HuH-7.5 (cell line): ENCODE results near the gene KRT71.
"Not testable (repeated sequence)": the region's sequence is repeated elsewhere in the genome, so short reads cannot be mapped to it uniquely, and the experiment has no call there.

Experiments used
- DNase-seq: peaks from one replicate; pipeline ENCODE4 v3.0.0; 2011; ENCODE audit warnings: low spot score

Gene KRT71

DNA sequence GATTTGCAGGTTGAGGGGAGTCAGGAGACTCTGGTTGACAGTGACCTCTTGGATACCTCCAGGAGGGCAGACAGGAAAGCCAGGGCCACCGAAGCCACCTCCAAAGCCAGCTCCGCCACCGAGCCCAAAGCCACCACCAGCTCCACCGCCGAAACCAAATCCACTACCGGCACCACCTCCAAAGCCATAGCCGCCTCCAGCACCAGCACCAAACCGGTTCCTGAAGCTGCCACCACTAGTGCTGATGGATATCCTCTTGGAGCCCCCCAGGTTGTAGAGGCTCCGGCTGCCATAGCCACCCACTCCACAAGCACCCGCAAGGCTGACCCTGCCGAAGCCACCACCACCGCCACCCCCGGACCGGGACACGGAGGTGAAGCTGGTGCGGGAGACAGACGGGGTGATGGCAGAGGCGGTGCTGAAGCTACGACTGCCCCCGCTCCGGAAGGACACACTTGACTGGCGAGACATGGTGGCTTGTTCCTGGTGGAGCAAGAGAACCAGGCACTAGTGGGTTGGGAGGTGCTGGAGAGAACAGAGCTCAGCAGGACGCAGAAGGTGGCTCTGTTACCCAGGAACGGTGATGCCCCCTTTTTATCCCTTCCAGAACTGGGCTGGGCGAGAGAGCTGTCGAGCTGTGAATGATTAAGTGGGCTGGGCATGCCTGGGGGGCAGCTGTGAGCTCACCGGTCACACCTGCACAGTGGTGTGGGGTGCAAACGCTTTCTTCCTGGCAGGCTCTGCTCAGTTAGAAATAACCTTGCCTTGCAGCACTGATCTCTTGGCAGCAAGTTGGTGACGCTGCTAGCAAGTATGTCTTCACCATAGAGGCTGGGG, 32.9 kb downstream of the KRT71 start, which contains the start of gene KRT5:
TSS of gene KRT5 (minus strand) at position 569 of the 837 bp plus-strand sequence. CDS start at position 471, 98 bp downstream.
- DNase-seq, result no peak

DNA sequence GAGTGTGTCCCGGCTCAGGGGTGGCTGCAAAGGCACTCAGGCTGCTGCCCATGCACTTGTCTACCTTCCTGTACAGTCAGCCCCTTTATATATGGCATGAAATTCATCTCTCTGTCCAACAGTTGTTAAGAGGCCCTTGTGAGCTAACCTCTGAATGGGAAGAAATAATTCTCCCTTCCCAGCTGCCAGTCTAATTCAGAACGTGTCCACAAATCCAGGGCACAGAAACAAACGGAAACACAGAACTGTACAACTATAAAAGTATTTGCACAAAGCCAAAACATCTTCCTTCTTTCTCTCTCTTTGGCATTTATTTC, 33.6 kb downstream of the KRT71 start:
- DNase-seq, result no peak

DNA sequence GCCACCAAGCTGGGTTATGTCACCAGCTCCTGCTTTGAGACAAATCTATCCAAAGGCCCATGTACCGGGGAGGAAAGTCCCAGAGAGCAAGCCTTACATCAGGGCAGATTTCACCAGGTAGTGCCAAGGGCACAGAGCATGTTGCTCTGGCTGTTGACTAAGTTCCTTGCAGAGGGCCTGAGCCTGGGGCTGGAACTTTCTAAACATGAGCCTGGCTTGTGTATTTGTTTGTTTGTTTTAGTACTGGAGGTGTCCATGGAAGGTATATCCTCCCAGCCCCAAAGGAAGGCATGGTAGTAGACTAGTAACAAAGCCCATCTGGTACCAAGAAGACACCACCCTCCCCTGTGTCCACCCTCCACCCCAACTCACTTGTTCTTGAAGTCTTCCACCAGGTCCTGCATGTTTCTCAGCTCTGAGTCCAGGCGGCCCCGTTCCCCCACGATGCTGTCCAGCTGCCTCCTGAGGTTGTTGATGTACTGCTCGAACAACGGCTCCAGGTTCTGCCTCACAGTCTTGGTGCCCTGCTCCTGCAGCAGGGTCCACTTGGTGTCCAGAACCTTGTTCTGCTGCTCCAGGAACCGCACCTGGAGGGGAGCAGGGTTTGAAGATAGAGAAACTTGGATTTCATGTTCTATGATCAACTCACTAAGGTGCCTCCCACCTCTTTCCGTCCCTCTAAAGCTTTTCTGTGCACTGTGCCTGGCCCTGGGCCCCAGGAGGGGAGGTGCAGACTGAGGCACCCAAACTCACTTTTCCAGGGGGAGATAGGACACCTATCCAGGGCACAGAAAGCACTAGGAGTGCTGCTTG, 34.2 kb downstream of the KRT71 start:
- no peak for DNase-seq

DNA sequence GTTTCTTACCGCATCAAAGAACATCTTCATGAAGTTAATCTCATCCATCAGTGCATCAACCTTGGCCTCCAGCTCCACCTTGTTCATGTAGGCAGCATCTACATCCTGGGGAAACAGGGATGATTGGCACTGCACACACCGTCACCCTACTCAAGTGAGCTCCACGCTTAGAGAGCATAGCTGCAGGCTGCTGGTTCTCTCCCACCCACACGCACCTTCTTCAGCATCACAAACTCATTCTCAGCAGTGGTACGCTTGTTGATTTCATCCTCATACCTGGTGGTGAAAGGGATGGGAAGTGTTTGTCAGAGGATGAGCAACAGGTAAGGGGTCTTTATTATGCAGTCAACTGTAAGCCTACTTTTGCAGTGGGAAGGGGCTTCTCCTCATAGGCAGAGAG, 35.1 kb downstream of the KRT71 start:
- no peak for DNase-seq

DNA sequence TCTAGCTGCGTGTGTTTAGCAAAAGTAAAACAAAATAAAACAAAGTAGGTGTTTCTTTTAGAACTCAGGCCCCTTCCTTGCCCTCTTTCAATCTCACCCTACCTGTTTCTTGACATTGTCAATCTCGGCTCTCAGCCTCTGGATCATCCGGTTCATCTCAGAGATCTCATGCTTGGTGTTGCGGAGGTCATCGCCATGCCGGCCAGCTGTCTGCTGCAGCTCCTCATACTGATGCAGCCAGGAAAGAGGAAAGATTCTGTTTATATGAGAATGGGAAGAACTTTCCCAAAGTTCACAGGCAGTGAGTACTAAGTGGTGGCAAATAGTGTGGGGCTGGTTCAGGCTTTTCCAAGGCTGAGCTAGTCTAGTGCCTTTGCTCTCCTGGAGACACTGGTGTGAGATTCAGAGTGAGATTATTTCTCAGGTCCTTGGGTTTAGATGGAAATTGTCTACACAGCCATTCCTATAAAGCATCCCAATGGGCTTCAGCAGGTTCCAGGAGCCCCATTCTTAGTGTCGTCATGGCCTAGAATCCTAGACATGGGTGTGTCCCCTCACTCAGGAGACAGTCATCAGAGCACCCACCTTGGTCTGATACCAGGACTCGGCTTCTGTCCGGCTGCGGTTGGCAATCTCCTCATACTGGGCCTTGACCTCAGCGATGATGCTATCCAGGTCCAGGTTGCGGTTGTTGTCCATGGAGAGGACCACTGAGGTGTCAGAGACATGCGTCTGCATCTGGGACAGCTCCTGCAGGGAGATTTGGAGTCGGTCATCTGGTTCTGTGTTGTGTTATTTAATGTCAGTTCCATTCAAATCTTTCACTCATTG, 35.7 kb downstream of the KRT71 start:
- DNase-seq, result no peak

DNA sequence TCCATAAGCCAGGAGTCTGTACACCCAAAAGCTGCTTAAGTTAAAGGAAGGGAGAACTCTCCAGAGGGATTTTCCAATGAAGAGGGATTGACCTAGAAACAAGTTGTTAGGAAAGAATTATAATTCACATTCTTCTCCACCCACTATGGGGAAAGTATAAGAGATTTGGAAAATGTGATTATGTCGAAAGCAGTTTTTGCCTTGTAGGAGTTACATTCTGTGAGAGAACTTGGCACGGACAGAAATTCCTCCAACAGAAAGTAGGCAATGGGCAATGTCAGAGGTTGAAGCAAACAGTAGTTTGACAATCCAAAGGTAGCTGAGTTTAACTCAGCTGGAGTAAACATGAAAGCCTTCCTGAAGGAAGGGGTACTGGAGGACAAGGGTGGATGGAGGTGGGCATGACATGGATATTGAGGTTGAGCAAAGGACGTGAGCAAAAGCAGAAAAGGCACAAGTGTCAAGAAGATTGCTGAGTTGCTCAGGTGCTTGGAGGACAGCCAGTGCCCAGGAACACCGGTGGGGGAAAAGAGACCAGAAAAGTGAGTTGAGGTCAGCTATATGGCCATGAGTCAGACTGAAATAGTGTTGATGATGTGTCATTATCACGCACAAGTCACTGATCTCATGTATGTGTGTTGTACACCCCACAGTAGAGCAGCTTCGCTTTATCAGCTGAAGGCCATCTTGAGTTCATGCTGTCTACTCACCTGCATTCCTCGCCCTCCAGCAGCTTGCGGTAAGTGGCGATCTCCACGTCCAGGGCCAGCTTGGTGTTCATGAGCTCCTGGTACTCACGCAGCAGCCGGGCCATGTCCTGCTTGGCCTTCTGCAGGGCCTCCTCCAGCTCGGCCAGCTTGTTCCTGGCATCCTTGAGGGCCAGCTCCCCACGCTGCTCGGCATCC, 36.8 kb downstream of the KRT71 start:
- no peak for DNase-seq

DNA sequence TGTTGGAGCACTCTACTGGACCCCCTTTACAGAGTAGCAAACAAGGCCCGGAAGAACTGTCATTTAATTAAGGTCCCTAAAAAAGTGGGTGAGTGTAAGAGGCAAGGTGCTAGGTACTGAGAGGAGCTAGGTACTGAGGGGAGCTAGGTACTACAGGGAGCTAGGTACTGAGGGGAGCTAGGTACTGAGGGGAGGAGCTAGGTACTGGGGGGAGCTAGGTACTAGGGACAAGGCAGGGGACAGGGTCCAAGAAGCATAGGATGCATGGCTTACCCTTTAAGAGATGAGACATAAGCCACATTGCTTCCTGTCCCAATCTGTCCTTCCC, 37.7 kb downstream of the KRT71 start:
- no peak for DNase-seq

DNA sequence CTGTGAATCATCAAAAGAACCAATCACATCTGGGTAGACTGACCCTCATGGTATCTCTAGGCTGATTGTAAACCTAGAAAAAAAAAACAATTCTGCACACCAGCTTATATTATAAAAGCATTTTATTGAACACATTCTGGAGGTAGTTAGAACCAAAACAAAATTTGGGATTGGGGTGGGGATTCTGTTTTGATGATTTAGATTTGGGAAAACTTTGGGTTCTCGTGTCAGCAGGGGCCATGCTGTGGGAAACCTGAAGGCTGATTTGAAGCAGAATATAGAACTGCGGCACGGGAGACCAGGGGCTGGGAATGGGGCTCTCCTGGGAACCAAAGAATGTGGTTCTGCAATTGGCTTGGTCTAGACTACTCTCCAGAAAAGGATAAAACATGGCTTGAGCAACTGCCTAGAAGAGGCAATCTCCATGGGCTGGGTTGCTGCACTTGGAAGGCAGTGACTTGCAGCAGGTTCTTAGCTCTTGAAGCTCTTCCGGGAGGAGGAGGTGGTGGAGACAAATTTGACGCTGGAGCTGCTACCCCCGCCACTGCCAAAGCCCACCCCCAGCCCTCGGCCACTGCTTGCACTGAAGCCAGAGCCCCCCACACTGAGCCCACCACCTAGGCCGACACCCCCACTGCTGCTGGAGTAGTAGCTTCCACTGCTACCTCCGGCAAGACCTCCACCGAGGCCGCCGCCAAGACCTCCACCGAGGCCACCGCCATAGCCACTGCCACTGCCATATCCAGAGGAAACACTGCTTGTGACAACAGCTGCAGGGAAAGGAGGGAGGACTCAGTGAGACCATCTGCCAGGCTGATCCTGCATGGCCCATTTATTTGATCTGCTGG, 38.2 kb downstream of the KRT71 start:
- no peak for DNase-seq

DNA sequence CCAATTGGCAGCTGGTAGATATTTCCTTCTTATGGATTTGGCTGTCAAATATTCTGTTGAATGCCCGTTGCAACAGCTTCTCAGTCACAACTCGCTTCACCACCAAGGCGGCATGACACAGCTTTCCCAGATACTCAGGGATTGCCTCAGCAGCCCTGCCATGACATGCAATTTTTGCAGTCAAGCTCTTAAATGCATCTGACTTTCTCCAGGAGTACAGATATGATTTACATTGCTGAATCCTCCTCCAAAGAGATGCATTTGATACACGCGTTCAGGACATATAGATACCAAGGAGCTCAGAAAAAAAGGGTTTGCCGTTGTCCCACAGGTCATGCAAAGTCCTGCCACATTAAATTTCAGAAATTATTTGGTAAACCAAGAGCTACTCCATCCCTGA, 39.2 kb downstream of the KRT71 start:
- no peak for DNase-seq

DNA sequence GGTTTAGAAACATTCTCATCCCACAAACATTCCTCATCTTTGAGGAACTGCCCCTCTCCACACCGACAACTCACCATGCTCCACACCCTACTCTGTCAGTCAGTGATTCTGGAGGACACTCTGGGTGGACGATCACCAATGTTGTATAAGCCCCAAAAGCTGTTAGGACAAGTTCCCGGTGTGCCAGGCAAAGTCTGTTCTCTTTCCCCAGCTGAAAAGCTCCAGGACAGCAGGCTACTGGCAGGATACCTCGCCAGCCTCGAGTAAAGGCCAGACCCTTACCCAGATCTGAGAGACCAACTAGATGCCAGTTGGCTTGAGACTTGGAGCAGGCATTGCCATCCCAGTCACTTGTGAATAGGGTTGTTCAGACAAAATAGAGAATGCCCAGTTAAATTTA, 44.7 kb downstream of the KRT71 start:
- no peak for DNase-seq

DNA sequence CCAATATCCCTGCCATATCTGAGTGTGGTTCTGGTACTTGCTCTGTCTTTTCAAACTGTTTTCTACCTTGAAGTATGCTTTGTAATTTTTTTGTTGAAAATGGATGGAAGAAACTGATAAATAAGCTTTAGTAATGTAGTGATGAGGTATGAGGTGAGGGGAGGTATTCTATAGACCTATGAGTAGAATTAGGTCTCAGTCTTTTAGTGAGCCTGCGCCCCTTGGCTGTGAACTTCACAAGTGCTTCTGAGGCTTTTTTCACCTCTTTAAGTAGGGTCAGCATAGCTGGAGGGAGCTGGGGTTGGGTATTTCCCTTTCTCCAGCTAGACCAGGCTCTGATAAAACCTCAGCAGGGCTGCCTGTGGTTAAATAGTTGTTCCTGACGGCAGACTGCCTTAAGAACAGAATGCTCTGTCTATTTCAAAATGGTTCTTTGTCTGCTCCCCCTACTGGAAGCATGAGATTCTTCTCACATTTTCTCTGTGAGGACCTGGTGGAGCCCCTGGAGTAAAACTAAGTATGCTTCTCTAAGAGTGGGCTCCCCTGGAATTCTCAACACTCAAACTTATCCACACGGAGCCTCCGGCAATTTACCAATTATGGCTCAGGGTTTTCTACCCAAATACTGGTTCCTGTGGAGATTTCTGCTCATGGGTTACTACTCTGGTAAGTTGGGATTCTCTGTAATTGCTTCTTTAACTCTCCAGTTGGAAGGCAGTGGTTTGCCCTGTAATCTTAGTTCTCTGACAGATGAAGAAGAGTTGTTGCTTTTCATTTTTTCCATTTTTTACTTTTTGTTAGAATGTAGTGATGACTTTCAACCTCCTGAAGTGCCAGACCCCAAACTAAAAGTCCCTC, 45.9 kb downstream of the KRT71 start:
- DNase-seq, result peak; percentile 41

DNA sequence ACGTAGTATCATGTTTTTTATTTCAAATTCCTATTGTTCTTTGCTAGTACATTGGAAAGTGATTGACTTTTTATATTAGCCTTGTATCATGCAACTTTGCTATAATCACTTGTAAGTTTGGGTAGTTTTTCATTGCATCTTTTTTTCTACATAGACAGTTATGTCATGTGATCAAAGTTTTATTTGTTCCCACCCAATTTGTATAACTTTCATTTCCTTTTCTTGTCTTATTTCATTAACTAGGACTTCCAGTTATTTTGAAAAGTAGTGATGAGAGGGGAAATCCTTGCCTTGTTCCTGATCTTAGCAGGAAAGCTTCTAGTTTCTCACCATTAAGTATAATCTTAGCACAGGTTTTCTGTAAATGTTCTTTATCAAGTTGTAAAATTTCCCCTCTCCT, 50.1 kb downstream of the KRT71 start:
- DNase-seq, result no peak

DNA sequence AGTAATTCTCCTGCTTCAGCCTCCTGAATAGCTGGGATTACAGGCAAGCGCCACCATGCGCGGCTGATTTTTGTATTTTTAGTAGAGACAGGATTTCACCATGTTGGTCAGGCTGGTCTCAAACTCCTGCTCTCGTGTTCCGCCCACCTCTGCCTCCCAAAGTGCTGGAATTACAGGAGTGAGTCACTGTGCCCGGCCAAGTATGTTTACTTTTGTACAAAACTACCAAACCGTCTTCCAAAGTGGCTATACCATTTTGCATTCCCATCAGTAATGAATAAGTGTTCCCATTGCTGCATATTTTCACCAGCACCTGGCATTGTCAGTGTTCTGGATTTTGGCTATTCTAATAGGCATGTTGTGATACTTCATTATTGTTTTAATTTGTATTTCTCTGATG, 51.5 kb downstream of the KRT71 start:
- DNase-seq, result no peak

DNA sequence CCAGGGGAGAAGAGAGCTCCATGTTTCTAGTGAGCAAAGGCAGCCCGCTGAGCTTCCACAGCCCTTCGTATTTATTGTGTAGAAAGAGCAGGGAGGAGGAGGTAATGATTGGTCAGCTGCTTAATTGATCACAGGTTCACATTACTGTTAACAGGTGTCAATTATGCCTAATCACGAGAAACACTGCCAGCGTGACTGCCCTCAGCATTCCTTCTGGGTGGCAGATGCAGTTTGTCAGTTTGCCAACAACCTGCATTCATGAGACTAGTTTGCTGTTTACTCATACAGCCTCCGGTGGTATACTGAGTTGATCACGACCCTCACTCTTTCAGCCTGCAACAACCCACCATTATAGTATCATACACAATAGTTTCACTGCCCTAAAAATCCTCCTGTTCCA, 52.4 kb downstream of the KRT71 start:
- not testable (repeated sequence) for DNase-seq

DNA sequence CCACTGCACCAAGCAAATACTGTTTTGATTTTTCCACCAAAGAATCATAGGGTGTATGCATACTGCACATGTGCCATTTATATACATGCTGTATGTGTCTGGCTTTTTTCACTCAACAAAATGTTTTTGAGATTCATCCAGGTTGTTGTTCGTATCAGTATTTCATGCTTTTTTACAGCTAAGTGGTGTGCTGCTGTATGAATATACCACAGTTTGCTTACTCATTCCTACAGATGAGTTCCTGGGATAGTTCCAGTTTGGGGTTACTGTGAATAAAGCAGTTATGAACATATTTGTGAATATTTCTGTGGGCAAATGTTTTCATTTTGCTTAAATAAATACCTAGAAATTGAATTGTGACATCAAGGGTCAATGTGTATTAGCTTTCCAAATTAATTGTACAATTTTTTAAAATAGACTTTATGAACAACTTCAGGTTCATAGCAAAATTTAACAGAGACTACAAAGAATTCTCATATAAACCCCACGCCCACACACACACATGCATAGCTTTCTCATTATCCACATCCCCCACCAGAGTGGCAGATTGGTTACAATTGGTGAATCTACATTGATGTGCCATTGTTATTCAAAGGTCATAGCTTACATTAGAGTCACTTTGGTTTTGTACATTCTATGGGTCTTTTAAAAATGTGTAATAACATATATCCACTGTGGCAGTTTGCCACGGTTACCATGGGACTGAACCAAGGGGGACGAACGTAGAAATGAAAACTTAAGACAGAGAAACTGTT, 53.0 kb downstream of the KRT71 start:
- no peak for DNase-seq

DNA sequence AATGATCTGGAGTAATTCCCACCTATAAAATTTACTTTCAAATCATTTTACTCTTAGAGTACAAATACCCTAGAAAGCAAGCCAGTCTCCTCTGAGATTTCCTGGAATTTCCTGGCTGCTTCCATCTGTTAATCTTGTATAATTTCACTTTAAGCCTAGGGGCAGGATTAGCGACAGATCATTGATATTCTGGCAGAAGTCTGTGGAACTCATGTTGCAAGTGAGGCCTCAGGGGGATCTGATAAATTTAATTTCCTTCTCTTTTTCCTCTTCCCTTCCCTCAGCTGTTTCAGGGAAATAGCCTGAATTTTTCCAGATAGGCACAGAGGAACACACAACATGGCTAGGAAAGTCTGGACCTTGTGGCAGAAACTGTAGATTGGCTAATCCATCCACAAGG, 54.0 kb downstream of the KRT71 start:
- DNase-seq, result no peak

DNA sequence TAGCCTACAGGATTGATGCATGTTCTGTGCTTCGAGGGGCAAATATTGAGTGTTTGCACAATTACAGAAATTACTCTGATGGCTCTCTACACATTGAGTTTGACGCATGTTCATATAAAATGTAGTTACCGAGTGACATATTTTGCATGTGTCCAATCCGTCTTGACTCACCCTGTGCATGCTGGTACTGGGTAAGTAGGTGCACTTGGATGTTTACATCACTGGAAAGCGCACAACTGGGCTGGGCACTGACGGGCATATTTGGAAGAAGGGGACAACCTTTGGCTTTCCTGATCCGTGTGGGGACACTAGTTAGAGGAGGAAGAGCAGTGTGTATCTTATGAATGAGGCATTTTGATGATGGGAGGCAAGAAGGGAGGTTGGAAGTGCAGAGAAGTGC, 55.0 kb downstream of the KRT71 start:
- DNase-seq, result no peak

DNA sequence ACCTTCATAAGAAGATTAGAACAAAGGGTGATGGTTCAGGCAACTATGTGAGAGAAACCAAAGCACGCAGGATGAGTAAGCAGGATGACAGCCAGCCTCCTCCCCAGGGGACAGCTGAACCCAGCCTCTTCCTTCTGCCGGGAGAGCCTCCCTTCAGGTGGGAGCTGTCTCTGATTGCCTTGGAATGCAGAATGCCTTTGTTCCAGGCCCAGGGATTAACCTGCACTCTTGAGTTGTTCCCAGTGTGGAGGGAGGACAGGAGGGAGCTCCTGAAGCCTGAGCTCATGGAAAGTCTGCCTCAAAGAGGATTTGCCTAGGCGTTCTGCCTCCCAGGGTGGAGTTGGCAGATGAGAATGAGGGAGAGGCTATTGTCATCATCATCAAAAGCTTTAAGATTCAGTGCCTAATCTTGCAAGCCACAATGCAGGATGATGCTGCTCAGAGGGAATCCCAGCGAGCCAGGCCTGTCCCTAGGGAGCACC, 56.3 kb downstream of the KRT71 start:
- DNase-seq, result no peak

DNA sequence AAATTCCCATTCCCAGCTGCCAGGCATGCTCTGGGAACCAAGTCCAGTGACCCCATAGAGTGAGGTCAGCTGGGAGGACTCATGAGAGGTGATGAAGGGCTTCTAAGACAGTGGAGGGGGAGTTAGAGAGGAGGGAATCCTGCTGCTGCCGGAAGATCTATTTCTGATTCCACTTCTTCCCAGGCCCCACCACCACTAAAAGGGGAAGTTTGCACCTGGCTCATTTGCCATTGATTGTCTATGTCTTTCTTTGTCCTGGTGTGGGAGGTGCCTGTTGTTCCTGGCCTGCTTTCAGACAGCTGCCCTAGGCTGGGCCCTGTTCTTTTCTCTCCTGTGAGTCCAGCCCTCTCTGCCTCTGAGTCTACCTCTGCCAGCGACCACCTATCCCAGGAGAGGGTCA, 56.9 kb downstream of the KRT71 start:
- DNase-seq, result no peak
